ENCODE measurements around the gene SMO. TPM values are rescaled to one million over a fixed set of nuclear protein-coding genes. Genes with fewer than 3 reads are reported as not detected.
"Not testable (repeated sequence)": the region's sequence is repeated elsewhere in the genome, so short reads cannot be mapped to it uniquely, and the experiment has no call there.

Gene SMO
- polyA plus RNA-seq, 10 donors: 36.7 to 64.5 (median 42.1) TPM

DNA sequence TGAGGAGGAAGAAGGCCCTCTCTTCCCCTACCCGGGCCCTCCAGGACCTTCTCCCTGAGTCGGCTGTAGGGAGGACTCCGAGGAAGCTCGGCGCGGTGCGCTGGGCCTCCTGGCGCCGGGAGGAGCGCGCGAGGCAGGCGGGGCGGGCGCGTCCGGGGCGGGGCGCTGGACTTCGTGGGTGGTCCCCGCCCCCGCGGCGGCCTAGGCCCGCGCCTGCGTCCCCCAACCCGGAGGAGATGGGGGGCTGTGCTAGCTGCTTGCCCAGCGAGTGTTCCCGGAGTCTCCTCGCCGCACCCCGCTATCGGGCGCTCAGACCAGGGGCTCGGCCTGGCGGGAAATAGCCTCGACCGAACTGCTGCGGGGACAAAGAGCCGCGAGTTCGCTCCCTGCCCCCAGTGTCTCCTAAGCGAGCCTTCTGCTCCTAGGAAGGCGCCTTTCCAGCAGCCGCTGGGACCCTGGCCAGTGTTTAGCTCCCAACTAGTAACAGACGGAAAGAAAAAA, 19.2 kb upstream of the SMO start:
- DNase-seq: peak; percentile 40 to 87 (median 71)

GRCh38 chr7:129169686-129170440, 18.6 kb upstream of the SMO start:
- DNase-seq: peak in 1 of 3 donors; percentile 60

GRCh38 chr7:129170441-129171021, 17.9 kb upstream of the SMO start:
- no peak for DNase-seq

DNA sequence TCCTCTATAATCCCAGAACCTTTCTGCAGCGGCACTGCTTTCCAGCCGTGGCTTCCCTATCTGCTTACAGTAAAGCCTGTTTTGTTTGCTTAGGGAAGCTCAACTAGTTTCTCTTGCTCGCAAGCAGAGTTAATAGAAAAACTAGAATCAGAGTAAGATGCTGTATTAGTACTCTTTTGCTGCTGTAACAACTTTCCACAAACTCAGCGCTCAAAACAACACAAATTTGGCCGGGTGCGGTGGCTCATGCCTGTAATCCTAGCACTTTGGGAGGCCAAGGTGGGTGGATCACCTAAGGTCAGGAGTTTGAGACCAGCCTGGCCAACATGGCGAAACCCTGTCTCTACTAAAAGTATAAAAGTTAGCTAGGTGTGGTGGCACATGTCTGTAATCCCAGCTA, 14.6 kb upstream of the SMO start:
- DNase-seq: not testable (repeated sequence)

DNA sequence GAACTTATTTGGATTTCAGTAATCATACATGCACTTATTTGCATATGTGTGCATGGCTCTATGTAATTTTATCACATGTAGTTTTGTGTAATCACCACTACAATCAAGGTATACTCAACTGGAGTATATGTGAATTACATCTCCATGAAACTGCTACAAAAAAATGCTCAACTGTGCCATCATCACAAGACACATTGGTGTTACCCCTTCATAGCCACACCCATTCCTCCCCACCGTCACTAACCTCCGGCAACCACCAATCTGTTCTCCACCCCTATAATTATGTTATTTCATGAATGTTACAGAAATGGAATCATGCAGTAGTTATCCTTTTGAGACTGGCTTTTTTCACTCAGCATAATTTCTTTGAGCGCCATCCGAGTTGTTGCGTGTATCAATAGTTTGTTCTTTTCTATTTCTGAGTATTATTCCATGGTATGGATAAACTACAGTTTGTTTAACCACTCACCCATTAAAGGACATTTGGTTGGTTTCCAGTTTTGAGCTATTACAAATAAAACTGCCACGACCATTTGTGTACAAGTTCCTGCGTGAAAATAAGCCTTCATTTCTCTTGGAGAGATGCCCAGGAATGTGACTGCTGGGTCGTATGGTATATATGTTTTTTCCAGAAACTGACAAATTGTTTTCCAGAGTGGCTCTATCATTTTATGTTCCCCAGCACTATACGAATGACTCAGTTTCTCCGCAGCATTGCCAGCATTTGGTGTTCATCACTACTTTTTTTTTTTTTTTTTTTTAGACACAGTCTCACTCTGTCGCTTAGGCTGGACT, 11.3 kb upstream of the SMO start:
- DNase-seq: no peak

DNA sequence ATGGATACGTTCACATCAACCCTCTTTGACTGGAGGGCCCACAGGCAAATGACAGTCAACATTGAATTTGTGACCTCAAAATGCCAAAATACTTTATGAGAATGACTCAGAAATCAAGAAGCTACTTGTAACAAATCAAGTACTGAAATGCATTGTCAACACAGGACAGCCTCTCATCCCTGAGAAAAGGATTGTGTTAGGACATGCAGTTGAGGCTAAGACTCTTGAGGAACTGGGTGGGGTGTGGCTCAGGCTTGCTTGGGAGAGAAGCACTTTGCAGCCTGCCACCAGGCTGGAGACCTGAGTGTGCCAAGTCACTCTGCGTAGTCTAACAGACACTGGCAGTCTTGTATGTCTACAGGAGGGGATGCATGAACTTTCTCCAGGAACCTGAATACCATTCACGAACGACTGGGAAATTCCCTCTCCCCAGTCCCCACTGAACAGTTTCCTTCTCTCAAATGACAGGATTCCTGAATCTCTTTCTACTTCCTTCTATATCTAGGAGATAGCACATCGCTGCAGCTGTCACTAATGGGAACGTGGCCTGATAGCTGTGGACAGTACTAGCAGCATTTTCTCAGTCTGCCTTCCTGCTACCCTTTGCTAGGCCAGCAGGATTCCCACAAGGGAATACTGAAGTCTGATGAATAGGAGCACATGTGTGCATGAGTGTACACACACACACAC, 3.3 kb upstream of the SMO start:
- DNase-seq: peak in 1 of 3 donors; percentile 22

- no peak for DNase-seq
Observed at GRCh38 chr7:129186749-129187260, 1.6 kb upstream of the SMO start.

GRCh38 chr7:129187681-129188371, 607 bp upstream of the SMO start:
- no peak for DNase-seq

DNA sequence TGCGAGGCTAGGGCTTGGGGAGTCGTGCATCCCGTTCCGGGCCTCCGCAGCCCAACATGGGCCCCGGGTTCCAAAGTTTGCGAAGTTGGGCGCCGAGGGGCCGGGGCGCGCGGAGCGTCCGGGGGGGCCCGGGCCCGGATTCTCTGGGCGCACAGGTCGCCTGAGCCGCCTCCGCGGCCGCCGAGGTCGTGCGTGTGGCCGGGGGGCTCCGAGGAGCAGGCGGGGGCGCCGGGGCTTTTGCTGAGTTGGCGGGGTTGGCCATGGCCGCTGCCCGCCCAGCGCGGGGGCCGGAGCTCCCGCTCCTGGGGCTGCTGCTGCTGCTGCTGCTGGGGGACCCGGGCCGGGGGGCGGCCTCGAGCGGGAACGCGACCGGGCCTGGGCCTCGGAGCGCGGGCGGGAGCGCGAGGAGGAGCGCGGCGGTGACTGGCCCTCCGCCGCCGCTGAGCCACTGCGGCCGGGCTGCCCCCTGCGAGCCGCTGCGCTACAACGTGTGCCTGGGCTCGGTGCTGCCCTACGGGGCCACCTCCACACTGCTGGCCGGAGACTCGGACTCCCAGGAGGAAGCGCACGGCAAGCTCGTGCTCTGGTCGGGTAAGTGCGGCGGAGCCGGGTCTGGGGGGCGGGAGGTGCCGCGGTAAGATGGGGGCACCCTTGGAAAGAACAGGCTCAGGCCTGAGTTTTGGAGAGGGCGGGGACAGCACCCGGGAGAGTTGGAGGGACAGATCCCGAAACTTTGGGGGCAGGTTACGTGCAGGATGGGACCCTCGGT, 643 bp downstream of the SMO start:
- peak in 1 of 3 donors; percentile 79 for DNase-seq

DNA sequence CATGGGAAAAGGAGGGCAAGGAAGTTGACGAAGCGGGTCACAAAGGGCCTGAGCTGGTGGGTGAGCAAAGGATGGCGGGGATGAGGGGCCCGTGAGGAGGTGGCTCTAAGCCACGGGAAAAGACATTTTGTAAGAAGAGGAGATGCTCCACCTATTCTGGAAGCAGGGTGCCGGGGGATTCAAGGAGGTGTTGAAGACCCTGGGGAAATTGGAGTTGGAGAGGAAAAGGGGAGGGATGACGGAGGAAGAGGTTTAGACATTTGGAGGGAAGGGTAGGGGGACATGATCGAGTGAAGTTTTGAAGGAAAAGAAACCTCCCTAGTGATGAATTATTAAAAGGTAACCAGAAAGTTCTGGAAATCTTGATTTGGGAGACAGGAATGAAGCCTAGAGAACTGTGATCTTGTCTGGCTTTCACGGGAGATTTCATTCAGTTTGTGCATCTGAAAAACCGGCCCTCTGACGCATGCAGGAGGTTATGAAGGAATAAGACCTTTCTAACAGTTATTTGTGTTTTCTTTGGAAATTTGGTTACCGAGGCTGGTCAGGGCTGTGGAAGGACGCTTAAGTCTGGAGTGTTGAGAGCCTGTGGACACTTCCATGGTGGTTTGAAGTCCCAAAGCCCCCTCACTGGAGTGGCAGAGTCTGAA, 1.4 kb downstream of the SMO start:
- DNase-seq: no peak

GRCh38 chr7:129191272-129191671, 2.8 kb downstream of the SMO start:
- DNase-seq: no peak

- no peak for DNase-seq
Observed at GRCh38 chr7:129193892-129194291, 5.5 kb downstream of the SMO start.

DNA sequence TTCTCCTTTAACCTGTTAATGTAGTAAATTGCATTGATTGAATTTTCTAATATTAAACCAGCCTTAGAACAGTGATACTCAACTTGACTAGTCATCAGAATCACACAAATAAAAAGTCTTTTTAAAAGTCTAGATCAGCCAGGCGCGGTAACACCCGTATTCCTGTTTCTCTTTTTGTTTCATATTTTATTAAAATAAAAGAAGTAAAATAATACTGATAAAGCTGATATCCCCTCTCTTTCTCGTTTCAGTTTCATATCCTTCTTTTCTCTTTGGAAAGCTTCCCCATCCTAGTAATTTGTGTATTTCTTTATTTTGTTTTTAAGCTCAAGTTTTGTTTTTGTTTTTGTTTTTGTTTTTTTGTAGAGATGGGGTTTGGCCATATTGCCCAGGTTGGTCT, 9.3 kb downstream of the SMO start:
- no peak for DNase-seq

DNA sequence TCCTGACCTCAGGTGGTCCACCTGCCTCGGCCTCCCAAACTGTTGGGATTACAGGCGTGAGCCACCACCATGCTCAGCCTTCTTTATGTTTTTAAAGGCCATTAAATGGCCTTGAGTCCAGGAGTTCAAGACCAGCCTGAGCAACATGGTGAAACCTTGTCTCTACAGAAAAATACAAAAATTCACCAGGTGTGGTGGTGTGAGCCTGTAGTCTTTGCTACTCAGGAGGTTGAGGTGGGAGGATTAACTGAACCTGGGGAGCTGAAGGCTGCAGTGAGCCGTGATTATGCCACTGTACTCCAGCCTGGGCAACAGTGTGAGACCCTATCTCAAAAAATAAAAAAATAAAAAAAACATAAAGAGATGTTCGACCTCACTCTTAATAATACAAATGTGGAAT, 11.0 kb downstream of the SMO start:
- DNase-seq: no peak

- peak in 1 of 3 donors; percentile 34 for DNase-seq
Observed at GRCh38 chr7:129202058-129202777, 13.8 kb downstream of the SMO start.

DNA sequence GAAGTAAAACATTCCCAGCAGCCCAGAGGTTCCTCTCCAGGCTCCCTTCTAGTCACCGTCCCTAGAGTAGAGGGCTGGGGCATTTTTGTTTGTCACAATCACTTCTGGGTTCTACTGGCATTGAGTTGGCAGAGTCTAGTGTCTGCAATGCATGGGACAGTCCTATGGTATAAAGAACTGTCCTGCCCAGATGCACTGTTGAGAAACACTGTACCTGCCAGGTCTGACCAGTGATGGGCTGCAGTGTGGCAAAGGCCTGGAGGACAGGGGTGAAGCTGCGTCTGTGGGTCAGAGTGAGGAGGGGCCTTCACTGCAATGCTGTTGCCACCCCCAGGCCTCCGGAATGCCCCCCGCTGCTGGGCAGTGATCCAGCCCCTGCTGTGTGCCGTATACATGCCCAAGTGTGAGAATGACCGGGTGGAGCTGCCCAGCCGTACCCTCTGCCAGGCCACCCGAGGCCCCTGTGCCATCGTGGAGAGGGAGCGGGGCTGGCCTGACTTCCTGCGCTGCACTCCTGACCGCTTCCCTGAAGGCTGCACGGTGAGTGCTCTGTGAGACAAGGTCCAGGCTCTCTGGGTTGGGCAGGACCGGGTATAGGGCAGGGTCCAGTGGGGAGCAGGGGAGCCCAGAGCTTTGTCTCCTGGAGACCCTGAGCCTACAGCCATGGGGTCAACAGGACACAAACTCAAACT, 14.8 kb downstream of the SMO start:
- no peak for DNase-seq

DNA sequence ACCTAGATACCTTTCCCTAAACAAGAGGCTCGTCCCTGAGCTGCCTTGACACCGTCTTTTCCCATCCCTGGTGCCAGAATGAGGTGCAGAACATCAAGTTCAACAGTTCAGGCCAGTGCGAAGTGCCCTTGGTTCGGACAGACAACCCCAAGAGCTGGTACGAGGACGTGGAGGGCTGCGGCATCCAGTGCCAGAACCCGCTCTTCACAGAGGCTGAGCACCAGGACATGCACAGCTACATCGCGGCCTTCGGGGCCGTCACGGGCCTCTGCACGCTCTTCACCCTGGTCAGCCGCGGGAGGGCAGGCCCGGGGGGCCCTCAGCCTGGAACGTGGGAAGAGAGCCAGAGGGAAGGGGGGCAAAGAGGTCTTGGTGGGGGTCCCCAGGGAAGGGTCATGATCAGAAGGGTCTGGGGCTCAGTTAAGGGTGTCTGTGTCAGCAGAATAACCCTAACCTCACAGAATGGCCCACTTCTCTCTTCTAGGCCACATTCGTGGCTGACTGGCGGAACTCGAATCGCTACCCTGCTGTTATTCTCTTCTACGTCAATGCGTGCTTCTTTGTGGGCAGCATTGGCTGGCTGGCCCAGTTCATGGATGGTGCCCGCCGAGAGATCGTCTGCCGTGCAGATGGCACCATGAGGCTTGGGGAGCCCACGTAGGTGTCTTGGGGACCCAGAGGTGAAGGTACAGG, 16.8 kb downstream of the SMO start:
- DNase-seq: no peak

Measured in muscle of back (tissue), 11 donors.